H1 (cell line): ENCODE results near the gene CDH12. TPM values are rescaled to one million over a fixed set of nuclear protein-coding genes. Genes with fewer than 3 reads are reported as not detected.

Experiments
- CHD2 ChIP-seq: IDR thresholded peaks from 2 replicates; pipeline ENCODE4 v1.6.1; 2012; ENCODE audit warnings: low read length, improper control_type of control experiment
- JUN ChIP-seq: IDR thresholded peaks from 2 replicates; pipeline ENCODE4 v1.6.1; 2011; ENCODE audit warnings: low read depth, mild to moderate bottlenecking, improper control_type of control experiment, low read length
- POLR2A ChIP-seq, 2 experiments: IDR thresholded peaks; 1 replicate in 1 of 2; 2 replicates in 1 of 2; pipeline ENCODE4 v1.6.1; 2011; ENCODE audit warnings: low read depth in 2 of 2, low read length in 2 of 2, mild to moderate bottlenecking in 2 of 2; ENCODE audit errors: control extremely low read depth in 1 of 2
- SIN3A ChIP-seq, 2 experiments: IDR thresholded peaks in 1 of 2; conservative IDR thresholded peaks in 1 of 2; 2 replicates each; pipeline ENCODE4 v1.6.1; 2011 to 2012; ENCODE audit warnings: low read length in 2 of 2, improper control_type of control experiment in 1 of 2, low read depth in 1 of 2, mild to moderate bottlenecking in 1 of 2
- TEAD4 ChIP-seq: IDR thresholded peaks from 2 replicates; pipeline ENCODE4 v1.6.1; 2012; ENCODE audit warnings: low read depth, low read length, inconsistent platforms, mixed read lengths
- polyA plus RNA-seq, 7 experiments: library from polyadenylated mRNA; depleted of rRNA in 3 of 7; stranded (reverse) in 5 of 7; unstranded in 2 of 7; fragments of >200 nt in 5 of 7; fragments of 200-250 nt in 2 of 7; gene quantifications; 1 replicate in 5 of 7; 2 replicates in 1 of 7; 4 replicates in 1 of 7; pipeline versions ENCODE4 v1.2.1 to v1.2.3, GENCODE V29; 2011 to 2013; ENCODE audit warnings: missing spikeins in 2 of 7, mixed read lengths in 2 of 7
- total RNA-seq: library from RNA; stranded (reverse); fragmentation: NEBNext Ultra II Directional; extraction: Animal tissue kit (Norgen Biotek cat#: 25700); gene quantifications from 2 replicates; pipeline ENCODE4 v1.2.1, GENCODE V29; 2021

CDH12 gene
- total and polyA plus RNA-seq, 2 of the 8 experiments (the other 6 are each of a cell fraction or from before 2014, with no cell fraction given) = 0.03 TPM; not detected in 1

- TF ChIP-seq SIN3A (conservative IDR thresholded peaks at IDR 0.05 in 1 of 2, IDR thresholded peaks at IDR 0.05 in 1 of 2; ENCODE audit: low read depth in 1 of 2, low read length in 2 of 2) (no peak), TEAD4 (no peak), CHD2 (no peak), JUN (no peak), POLR2A (IDR thresholded peaks at IDR 0.05; ENCODE audit: control extremely low read depth in 1 of 2, low read depth in 2 of 2, low read length in 2 of 2) (no peak)
Measured at GRCh38 chr5:22372826-22373660, 480.1 kb downstream of the CDH12 start (continued).
